Measurements from ENCODE around the gene ZFHX3.
A peak's percentile ranks its signal among the peaks of the same experiment; 100 is the strongest.

ZFHX3 gene

GRCh38 chr16:72939247-72939646, 108.7 kb downstream of the ZFHX3 start:
- Mint-ChIP-seq H3K4me1 (peaks cover 0 to 1% of the 10 kb centered on the region in 2 donors), H3K36me3 (peaks cover 0 to 9% of the 10 kb centered on the region in 2 donors), H3K4me3 (no peak overlapping the region), H3K27ac (no peak overlapping the region), H3K27me3 (no peaks in the 10 kb centered on the region), H3K9me3 (peaks cover 0 to 3% of the 10 kb centered on the region in 2 donors)
- ATAC-seq (replicated peaks) = no peak
- no peak for DNase-seq

GRCh38 chr16:72938795-72939164, 109.1 kb downstream of the ZFHX3 start:
- Mint-ChIP-seq H3K27me3 (no peaks in the 10 kb centered on the region), H3K4me3 (no peak overlapping the region), H3K9me3 (peaks cover 0 to 3% of the 10 kb centered on the region in 2 donors), H3K36me3 (peaks cover 0 to 9% of the 10 kb centered on the region in 2 donors), H3K27ac (no peak overlapping the region), H3K4me1 (peaks cover 0 to 1% of the 10 kb centered on the region in 2 donors)
- DNase-seq (no peak), ATAC-seq (replicated peaks) (no peak)

GRCh38 chr16:72937916-72938794, 109.8 kb downstream of the ZFHX3 start:
- H3K27me3 Mint-ChIP-seq = no peaks in the 10 kb centered on the region
- DNase-seq (no peak), ATAC-seq (replicated peaks) (no peak)
- H3K9me3 Mint-ChIP-seq = peaks cover 0 to 3% of the 10 kb centered on the region in 2 donors
- peaks cover 0 to 9% of the 10 kb centered on the region in 2 donors for H3K36me3 Mint-ChIP-seq
- no peak overlapping the region for H3K27ac Mint-ChIP-seq
- H3K4me1 Mint-ChIP-seq = peaks cover 0 to 2% of the 10 kb centered on the region in 2 donors
- H3K4me3 Mint-ChIP-seq = no peak overlapping the region

- Mint-ChIP-seq H3K27ac (no peak overlapping the region), H3K36me3 (peaks cover 0 to 9% of the 10 kb centered on the region in 2 donors)
Measured at GRCh38 chr16:72937360-72937759, 110.6 kb downstream of the ZFHX3 start.

GRCh38 chr16:72936408-72936807, 111.5 kb downstream of the ZFHX3 start:
- DNase-seq (no peak), ATAC-seq (replicated peaks) (no peak)
- peaks cover 7 to 8% of the 10 kb centered on the region in 2 donors for H3K4me1 Mint-ChIP-seq
- no peak overlapping the region for H3K4me3 Mint-ChIP-seq
- H3K27me3 Mint-ChIP-seq = no peaks in the 10 kb centered on the region
- no peak overlapping the region for H3K27ac Mint-ChIP-seq
- H3K36me3 Mint-ChIP-seq = peaks cover 0 to 5% of the 10 kb centered on the region in 2 donors
- H3K9me3 Mint-ChIP-seq = peaks cover 0 to 3% of the 10 kb centered on the region in 2 donors

More at GRCh38 chr16:72937360-72937759, 110.6 kb downstream of the ZFHX3 start:
- Mint-ChIP-seq H3K9me3 (peaks cover 0 to 3% of the 10 kb centered on the region in 2 donors), H3K4me1 (peaks cover 0 to 5% of the 10 kb centered on the region in 2 donors), H3K4me3 (no peak overlapping the region), H3K27me3 (no peaks in the 10 kb centered on the region)
- ATAC-seq (replicated peaks) = no peak
- no peak for DNase-seq

- no peak for DNase-seq
- H3K27me3 Mint-ChIP-seq = no peaks in the 10 kb centered on the region
- no peak overlapping the region for H3K27ac Mint-ChIP-seq
- peaks cover 7 to 8% of the 10 kb centered on the region in 2 donors for H3K4me1 Mint-ChIP-seq
- no peak overlapping the region for H3K4me3 Mint-ChIP-seq
- peaks cover 0 to 3% of the 10 kb centered on the region in 2 donors for H3K9me3 Mint-ChIP-seq
- peaks cover 0 to 5% of the 10 kb centered on the region in 2 donors for H3K36me3 Mint-ChIP-seq
- ATAC-seq (replicated peaks) = no peak
Measured at GRCh38 chr16:72935896-72936295, 112.0 kb downstream of the ZFHX3 start.

- no peak overlapping the region for H3K4me3 Mint-ChIP-seq
- H3K27me3 Mint-ChIP-seq = no peaks in the 10 kb centered on the region
- peaks cover 6 to 7% of the 10 kb centered on the region in 2 donors for H3K4me1 Mint-ChIP-seq
- DNase-seq (no peak), ATAC-seq (replicated peaks) (no peak)
- peaks cover 0 to 3% of the 10 kb centered on the region in 2 donors for H3K9me3 Mint-ChIP-seq
- peaks cover 0 to 5% of the 10 kb centered on the region in 2 donors for H3K36me3 Mint-ChIP-seq
- H3K27ac Mint-ChIP-seq = no peak overlapping the region
Measured at GRCh38 chr16:72934636-72935403, 113.1 kb downstream of the ZFHX3 start.

GRCh38 chr16:72932677-72933335, 115.1 kb downstream of the ZFHX3 start:
- Mint-ChIP-seq H3K27ac (peak overlapping the region; percentile 2), H3K4me1 (peaks cover 6 to 7% of the 10 kb centered on the region in 2 donors), H3K36me3 (peaks cover 0 to 5% of the 10 kb centered on the region in 2 donors), H3K9me3 (peaks cover 0 to 3% of the 10 kb centered on the region in 2 donors), H3K4me3 (no peak overlapping the region), H3K27me3 (no peaks in the 10 kb centered on the region)
- DNase-seq = no peak
- no peak for ATAC-seq (replicated peaks)

- Mint-ChIP-seq H3K4me3 (no peak overlapping the region), H3K27ac (peak overlapping the region; percentile 47), H3K36me3 (peaks cover 0 to 5% of the 10 kb centered on the region in 2 donors), H3K9me3 (peaks cover 0 to 3% of the 10 kb centered on the region in 2 donors), H3K27me3 (no peaks in the 10 kb centered on the region), H3K4me1 (peaks cover 6 to 7% of the 10 kb centered on the region in 2 donors)
- ATAC-seq (replicated peaks) = peak in 1 of 2 donors; percentile 16
- no peak for DNase-seq
Measured at GRCh38 chr16:72932050-72932449, 115.9 kb downstream of the ZFHX3 start.

GRCh38 chr16:72930396-72930795, 117.5 kb downstream of the ZFHX3 start:
- Mint-ChIP-seq H3K27me3 (no peaks in the 10 kb centered on the region), H3K4me3 (no peak overlapping the region), H3K27ac (no peak overlapping the region), H3K36me3 (no peaks in the 10 kb centered on the region), H3K4me1 (peaks cover 6 to 7% of the 10 kb centered on the region in 2 donors), H3K9me3 (no peaks in the 10 kb centered on the region)
- DNase-seq (no peak), ATAC-seq (replicated peaks) (no peak)

- Mint-ChIP-seq H3K9me3 (no peaks in the 10 kb centered on the region), H3K4me3 (no peak overlapping the region), H3K4me1 (peaks cover 6 to 12% of the 10 kb centered on the region in 2 donors), H3K27me3 (no peaks in the 10 kb centered on the region), H3K27ac (no peak overlapping the region), H3K36me3 (no peaks in the 10 kb centered on the region)
- ATAC-seq (replicated peaks) (no peak), DNase-seq (no peak)
Measured at GRCh38 chr16:72928090-72928981, 119.6 kb downstream of the ZFHX3 start.

GRCh38 chr16:72927199-72928089, 120.5 kb downstream of the ZFHX3 start:
- Mint-ChIP-seq H3K4me1 (peaks cover 3 to 12% of the 10 kb centered on the region in 2 donors), H3K9me3 (no peaks in the 10 kb centered on the region), H3K27ac (no peak overlapping the region), H3K36me3 (no peaks in the 10 kb centered on the region), H3K4me3 (no peak overlapping the region), H3K27me3 (no peaks in the 10 kb centered on the region)
- no peak for DNase-seq
- no peak for ATAC-seq (replicated peaks)
